GM18499 (cell line): ENCODE measurements around the gene STAT2.

Source experiments
- ATAC-seq: cut with Tn5 transposase; IDR thresholded peaks from one replicate; pipeline ENCODE4 v1.9.1; 2021; ENCODE audit warnings: moderate number of reproducible peaks; ENCODE audit not compliant: insufficient read depth, unreplicated experiment

Gene STAT2

DNA sequence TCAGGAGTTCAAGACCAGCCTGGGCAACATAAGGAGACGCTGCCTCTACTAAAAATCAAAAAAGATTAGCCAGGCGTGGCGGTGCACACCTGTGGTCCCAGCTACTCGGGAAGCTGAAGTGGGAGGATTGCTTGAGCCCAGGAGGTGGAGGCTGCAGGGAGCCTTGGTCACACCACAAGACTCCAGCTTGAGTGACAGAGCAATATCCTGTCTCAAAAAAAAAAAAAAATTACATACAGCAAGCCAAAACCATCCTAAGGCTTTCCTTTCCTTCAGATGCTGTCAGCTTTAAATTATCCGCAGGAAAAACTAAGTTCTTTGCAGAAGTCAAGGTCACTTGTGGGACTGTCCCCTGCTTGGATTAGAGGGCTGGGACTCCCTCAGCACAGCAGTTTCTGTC lies 61.1 kb downstream of the STAT2 start:
- no peak for ATAC-seq

DNA sequence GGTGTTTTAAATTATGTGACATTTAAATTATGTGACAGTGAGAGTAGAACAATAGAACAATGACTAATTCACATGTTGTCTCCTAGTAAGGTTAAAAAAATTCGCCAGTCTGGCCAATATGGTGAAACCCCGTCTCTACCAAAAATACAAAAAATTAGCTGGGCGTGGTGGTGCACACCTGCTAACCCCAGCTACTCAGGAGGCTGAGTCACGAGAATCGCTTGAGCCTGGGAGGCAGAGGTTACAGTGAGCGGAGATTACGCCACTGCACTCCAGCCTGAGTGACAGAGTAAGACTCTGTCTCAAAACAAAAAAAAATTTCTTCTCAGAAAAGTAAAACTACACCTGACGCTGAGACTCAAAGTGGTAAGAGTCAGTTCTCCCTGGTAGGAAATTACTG lies 62.5 kb downstream of the STAT2 start:
- ATAC-seq, result no peak

DNA sequence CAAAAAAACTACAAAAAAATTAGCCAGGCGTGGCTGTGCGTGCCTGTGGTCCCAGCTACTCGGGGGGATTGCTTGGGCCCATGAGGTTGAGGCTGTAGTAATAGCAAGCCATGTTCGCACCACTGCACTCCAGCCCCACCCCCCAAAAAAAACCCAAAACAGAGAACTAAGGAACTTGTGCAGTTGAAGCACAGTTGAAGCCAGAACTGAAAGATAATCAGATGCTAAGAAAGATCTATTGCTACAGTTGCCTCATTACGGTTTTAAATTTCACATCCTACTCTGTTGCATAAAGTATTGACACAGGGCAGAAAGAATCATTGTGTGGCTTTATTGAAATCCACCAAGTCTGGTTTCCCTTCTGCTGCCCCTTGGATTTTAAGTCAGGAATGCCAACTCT lies 63.6 kb downstream of the STAT2 start:
- ATAC-seq, result no peak

DNA sequence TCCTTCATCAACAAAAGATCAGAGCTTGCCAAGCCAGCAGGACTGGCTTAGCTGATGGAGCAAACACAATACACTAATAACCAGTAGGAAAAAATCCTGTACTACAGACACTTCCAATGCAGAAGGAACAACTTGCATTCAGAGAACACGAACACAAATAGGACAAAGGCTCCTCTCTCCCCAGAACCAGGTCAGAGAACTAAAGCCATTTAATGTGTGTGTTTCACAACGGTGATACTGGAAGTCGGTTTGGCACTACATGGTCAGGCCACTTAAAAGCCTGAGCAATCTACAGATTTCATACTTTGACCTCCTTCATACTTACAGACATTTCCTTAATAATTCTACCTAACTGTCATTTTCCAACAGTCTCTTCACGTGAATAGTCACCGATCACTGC lies 66.1 kb downstream of the STAT2 start:
- no peak for ATAC-seq
